ENCODE measurements around the gene CCDC28B.

The CCDC28B gene

DNA sequence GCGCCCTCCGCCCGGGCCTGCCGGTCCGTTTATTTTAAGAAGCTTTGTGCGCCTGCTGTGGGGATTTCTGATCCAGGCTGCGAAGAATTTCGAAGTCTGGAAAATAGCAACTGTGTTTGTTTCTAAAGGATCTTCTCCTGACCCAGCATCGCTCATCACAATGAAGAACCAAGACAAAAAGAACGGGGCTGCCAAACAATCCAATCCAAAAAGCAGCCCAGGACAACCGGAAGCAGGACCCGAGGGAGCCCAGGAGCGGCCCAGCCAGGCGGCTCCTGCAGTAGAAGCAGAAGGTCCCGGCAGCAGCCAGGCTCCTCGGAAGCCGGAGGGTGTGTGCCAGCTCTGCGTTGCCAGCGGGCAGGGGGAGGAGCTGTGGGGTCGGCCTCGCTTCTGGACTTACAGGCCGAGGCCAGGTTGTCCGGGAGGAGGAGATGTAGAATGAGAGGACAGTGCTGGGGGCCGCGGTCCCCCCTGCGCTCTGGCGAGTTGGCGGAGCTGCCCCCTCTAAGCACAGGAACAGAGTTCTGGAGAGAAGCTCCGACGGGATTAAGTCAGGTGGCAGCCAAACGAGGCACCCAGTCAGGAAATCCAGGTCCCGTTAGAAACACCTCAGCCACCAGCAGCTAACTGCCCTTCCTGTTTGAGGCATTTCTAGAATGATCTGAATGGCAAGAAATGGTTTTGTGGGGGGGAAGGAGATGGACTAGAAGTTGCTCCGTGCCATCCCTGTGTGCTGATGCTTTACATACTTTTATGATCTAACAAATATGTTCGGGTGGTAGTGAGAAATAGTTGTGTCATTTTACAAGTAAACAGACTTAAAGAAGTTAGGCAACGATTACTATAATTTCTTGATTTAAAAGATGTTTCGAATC, 20.0 kb upstream of the CCDC28B start:
- in situ Hi-C loops (cut with HindIII; ENCODE audit: low pct_ligation_motif_present, low sequenced_read_pairs): no loop called here

DNA sequence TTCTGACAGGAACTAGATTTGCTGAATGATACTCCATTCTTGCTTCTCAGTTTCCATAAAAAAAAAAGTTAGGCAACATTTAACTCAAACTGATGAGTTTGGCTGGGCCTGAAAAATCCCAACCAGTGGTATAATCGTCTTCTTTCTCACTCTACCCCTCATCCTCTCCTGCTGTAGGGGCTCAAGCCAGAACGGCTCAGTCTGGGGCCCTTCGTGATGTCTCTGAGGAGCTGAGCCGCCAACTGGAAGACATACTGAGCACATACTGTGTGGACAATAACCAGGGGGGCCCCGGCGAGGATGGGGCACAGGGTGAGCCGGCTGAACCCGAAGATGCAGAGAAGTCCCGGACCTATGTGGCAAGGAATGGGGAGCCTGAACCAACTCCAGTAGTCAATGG, 19.3 kb upstream of the CCDC28B start:
- peaks cover 25% of the 10 kb centered on the region for H3K36me3 ChIP-seq (replicated peaks)
- H3K27me3 ChIP-seq (replicated peaks): no peaks in the 10 kb centered on the region
- peak overlapping the region; percentile 73 for H3K4me3 ChIP-seq (ENCODE audit: low read depth, low read length)
- H3K27ac ChIP-seq: peak overlapping the region; percentile 84
- in situ Hi-C loops (cut with HindIII; ENCODE audit: low pct_ligation_motif_present, low sequenced_read_pairs): no loop called here
- TF ChIP-seq, protein P1, sequence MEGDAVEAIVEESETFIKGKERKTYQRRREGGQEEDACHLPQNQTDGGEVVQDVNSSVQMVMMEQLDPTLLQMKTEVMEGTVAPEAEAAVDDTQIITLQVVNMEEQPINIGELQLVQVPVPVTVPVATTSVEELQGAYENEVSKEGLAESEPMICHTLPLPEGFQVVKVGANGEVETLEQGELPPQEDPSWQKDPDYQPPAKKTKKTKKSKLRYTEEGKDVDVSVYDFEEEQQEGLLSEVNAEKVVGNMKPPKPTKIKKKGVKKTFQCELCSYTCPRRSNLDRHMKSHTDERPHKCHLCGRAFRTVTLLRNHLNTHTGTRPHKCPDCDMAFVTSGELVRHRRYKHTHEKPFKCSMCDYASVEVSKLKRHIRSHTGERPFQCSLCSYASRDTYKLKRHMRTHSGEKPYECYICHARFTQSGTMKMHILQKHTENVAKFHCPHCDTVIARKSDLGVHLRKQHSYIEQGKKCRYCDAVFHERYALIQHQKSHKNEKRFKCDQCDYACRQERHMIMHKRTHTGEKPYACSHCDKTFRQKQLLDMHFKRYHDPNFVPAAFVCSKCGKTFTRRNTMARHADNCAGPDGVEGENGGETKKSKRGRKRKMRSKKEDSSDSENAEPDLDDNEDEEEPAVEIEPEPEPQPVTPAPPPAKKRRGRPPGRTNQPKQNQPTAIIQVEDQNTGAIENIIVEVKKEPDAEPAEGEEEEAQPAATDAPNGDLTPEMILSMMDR (IDR thresholded peaks at IDR 0.05; ENCODE audit: low read depth, low read length, missing control alignments): no peak
- DNase-seq: no peak

More for the DNA sequence above, 20.0 kb upstream of the CCDC28B start:
- H3K4me3 ChIP-seq (ENCODE audit: low read depth, low read length): peak overlapping the region; percentile 73
- peak overlapping the region; percentile 84 for H3K27ac ChIP-seq
- H3K36me3 ChIP-seq (replicated peaks): peaks cover 19% of the 10 kb centered on the region
- TF ChIP-seq, protein P1 (IDR thresholded peaks at IDR 0.05; ENCODE audit: low read depth, low read length, missing control alignments): no peak
- DNase-seq: peak; percentile 29
- no peaks in the 10 kb centered on the region for H3K27me3 ChIP-seq (replicated peaks)

DNA sequence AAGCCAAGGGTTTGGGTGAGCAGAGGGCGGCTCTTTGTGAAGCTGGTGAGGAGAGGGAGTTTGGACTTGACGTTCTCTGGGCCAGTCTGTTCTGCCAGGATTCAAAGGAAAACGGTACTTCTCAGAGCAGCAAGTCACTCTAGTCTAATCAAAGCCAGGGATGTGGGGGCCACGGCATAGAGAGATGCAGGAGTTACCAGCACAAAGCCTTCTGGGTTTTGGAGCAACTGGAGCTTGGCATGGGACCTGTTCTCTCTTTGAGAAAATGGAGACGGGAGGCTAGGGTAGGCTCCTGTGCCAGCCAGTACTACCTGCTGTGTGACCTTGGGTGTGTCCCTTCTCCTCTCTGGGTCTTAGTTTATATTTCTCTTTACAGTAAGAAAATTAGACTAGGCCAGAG, 18.8 kb upstream of the CCDC28B start:
- peak overlapping the region; percentile 73 for H3K4me3 ChIP-seq (ENCODE audit: low read depth, low read length)

DNA sequence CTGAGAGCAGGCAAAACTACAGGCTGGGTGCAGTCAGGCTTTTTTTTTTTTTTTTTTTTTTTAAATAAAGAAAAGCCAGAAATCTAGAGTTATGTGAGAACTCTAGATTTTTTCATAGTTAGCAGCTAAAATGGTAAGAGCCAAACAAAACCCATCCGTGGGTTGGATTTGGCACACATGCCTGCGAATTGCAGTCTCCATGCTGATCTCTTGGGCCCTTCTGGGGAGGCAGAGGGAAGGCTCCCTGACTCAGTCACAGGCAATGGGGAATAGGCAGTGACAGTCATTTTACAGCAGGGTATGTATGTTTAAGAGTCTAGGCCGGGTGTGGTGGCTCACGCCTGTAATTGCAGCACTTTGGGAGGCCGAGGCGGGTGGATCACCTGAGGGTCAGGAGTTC, 18.3 kb upstream of the CCDC28B start:
- Histone ChIP-seq H3K4me3 (ENCODE audit: low read depth, low read length) (peak overlapping the region; percentile 15), H3K36me3 (replicated peaks) (peaks cover 32% of the 10 kb centered on the region), H3K27ac (no peak overlapping the region), H3K27me3 (replicated peaks) (no peaks in the 10 kb centered on the region)
- TF ChIP-seq, protein P1 (IDR thresholded peaks at IDR 0.05; ENCODE audit: low read depth, low read length, missing control alignments): no peak
- no peak for DNase-seq
- in situ Hi-C loops (cut with HindIII; ENCODE audit: low pct_ligation_motif_present, low sequenced_read_pairs): no loop called here

More for the DNA sequence above, 18.8 kb upstream of the CCDC28B start:
- no peaks in the 10 kb centered on the region for H3K27me3 ChIP-seq (replicated peaks)
- H3K27ac ChIP-seq: no peak overlapping the region
- H3K36me3 ChIP-seq (replicated peaks): peaks cover 30% of the 10 kb centered on the region
- DNase-seq: no peak
- TF ChIP-seq, protein P1 (IDR thresholded peaks at IDR 0.05; ENCODE audit: low read depth, low read length, missing control alignments): no peak
- in situ Hi-C loops (cut with HindIII; ENCODE audit: low pct_ligation_motif_present, low sequenced_read_pairs): no loop called here

DNA sequence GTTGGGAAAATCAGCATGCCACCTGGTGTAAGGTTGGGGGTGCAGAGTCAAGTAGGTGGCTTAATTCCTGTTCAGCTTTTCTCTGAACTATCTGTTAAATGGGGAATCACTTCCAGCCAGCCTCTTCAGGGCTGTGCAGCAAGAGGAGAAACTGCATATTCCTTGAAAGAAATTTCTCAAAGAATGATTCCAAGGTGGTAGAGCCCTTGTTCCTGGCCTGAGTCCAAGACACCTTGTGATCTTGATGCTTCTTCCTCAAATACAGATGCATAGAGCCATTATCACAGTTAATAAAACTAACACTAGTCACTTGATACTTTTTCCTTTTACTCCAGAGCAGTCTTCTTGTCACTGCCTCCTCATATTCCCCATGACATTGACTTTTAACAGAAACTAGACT, 15.7 kb upstream of the CCDC28B start:
- no peak for DNase-seq
- in situ Hi-C loops (cut with HindIII; ENCODE audit: low pct_ligation_motif_present, low sequenced_read_pairs): no loop called here
- Histone ChIP-seq H3K27me3 (replicated peaks) (no peaks in the 10 kb centered on the region), H3K27ac (no peak overlapping the region), H3K4me3 (ENCODE audit: low read depth, low read length) (no peak overlapping the region), H3K36me3 (replicated peaks) (peaks cover 58% of the 10 kb centered on the region)
- TF ChIP-seq, protein P1 (IDR thresholded peaks at IDR 0.05; ENCODE audit: low read depth, low read length, missing control alignments): no peak
